C4-2B (cell line): ENCODE measurements around the gene RARRES2.
"Not testable (repeated sequence)": the region's sequence is repeated elsewhere in the genome, so short reads cannot be mapped to it uniquely, and the experiment has no call there.

Source experiments
- ZFX ChIP-seq: fragments of 450-650 bp; IDR thresholded peaks from 2 replicates; pipeline ENCODE4 v1.6.1; 2017
- TF ChIP-seq, protein P1 (sequence below): fragments of 450-650 bp; conservative IDR thresholded peaks from 2 replicates; pipeline ENCODE4 v1.5.1; 2017; ENCODE audit warnings: mild to moderate bottlenecking

DNA sequence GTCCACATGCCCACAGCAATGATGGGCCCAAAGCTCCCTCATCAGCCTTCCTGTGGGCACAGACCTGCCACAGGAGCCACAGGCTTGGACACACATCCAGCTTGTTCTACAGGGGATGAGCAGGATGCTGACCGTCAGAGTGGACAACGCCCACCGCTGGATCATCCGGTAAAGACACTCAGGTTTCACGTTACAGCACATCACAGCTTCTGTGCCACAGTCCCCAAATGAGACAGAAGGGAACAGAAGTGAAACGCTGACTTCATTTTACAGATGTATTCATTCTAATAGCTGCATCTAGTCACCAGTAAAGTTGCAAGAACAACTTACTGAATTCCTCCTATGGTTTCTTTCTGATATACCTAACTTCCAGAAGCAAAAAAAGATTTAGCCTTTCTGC, 51.1 kb downstream of the RARRES2 start:
- TF ChIP-seq, protein P1, sequence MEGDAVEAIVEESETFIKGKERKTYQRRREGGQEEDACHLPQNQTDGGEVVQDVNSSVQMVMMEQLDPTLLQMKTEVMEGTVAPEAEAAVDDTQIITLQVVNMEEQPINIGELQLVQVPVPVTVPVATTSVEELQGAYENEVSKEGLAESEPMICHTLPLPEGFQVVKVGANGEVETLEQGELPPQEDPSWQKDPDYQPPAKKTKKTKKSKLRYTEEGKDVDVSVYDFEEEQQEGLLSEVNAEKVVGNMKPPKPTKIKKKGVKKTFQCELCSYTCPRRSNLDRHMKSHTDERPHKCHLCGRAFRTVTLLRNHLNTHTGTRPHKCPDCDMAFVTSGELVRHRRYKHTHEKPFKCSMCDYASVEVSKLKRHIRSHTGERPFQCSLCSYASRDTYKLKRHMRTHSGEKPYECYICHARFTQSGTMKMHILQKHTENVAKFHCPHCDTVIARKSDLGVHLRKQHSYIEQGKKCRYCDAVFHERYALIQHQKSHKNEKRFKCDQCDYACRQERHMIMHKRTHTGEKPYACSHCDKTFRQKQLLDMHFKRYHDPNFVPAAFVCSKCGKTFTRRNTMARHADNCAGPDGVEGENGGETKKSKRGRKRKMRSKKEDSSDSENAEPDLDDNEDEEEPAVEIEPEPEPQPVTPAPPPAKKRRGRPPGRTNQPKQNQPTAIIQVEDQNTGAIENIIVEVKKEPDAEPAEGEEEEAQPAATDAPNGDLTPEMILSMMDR: not testable (repeated sequence)
- TF ChIP-seq ZFX: not testable (repeated sequence)
